Heart left ventricle (tissue), 16 donors: ENCODE data around the gene GLYR1. TPM values are rescaled to one million over a fixed set of nuclear protein-coding genes. Genes with fewer than 3 reads are reported as not detected.

Experiments used
- ATAC-seq, 4 donors: fragments of 200-7000 bp; cut with Tn5 transposase; one replicate each; pipeline ENCODE4 v1.9.1; 2020 to 2022; ENCODE audit warnings: moderate library complexity in 4 of 4, mild to moderate bottlenecking in 3 of 4, moderate number of reproducible peaks in 1 of 4
- DNase-seq, 5 donors: peaks; one replicate each; pipeline ENCODE4 v3.0.0-alpha.2; 2020
- H3K27ac ChIP-seq, 12 donors: fragments of 200-600 bp; sonication (generic) in 4 of 12; one replicate each; pipeline versions ENCODE4 v1.5.0 to v1.8.0; 2016 to 2022; ENCODE audit warnings: mild to moderate bottlenecking in 2 of 12
- H3K27me3 ChIP-seq, 9 donors: fragments of 200-600 bp; sonication (generic) in 2 of 9; one replicate each; pipeline versions ENCODE4 v1.5.1 to v1.8.0; 2016 to 2022; ENCODE audit warnings: mild to moderate bottlenecking in 3 of 9
- H3K36me3 ChIP-seq, 9 donors: fragments of 200-600 bp; sonication (generic) in 2 of 9; one replicate each; pipeline versions ENCODE4 v1.5.0 to v1.8.0; 2018 to 2022; ENCODE audit warnings: mild to moderate bottlenecking in 2 of 9
- H3K4me1 ChIP-seq, 12 donors: fragments of 200-600 bp; sonication (generic) in 4 of 12; one replicate each; pipeline versions ENCODE4 v1.5.0 to v1.8.0; 2016 to 2022; ENCODE audit warnings: mild to moderate bottlenecking in 3 of 12
- H3K4me3 ChIP-seq, 12 donors: fragments of 200-600 bp; sonication (generic) in 4 of 12; one replicate each; pipeline versions ENCODE4 v1.5.0 to v1.8.0; 2017 to 2022; ENCODE audit warnings: mild to moderate bottlenecking in 9 of 12, moderate library complexity in 4 of 12
- H3K9me3 ChIP-seq, 12 donors: fragments of 200-600 bp; sonication (generic) in 4 of 12; one replicate each; pipeline versions ENCODE4 v1.5.0 to v1.8.0; 2016 to 2022; ENCODE audit warnings: mild to moderate bottlenecking in 1 of 12
- POLR2A ChIP-seq, 2 donors: fragments of 450-650 bp; IDR thresholded peaks; one replicate each; pipeline ENCODE4 v1.6.1; 2017; ENCODE audit warnings: antibody characterized with exemption in 2 of 2, mild to moderate bottlenecking in 2 of 2, moderate library complexity in 2 of 2
- WGBS, 4 donors: extraction: QIAGEN DNeasy Blood & Tissue Kit in 2 of 4; methylation state at CpG; one replicate each; pipeline versions ENCODE4 v1.1.5 to v1.1.7; 2013 to 2018; 5-methylcytosine and 5-hydroxymethylcytosine counted together
- intact Hi-C, 10 donors: fragments of 100-400 bp; cut with DNase I; formaldehyde crosslinking; loops; one replicate each; pipeline versions ENCODE4 v1.11.1 to v1.14.2; 2022
- polyA plus RNA-seq, 2 donors: library from polyadenylated mRNA; stranded (reverse); fragments of 200-250 nt; gene quantifications; one replicate each; pipeline ENCODE4 v1.2.3, GENCODE V29; 2013
- total RNA-seq, 9 donors: library from RNA; depleted of rRNA in 2 of 9; stranded (reverse); fragments of >200 nt in 2 of 9; fragmentation: NEBNext Ultra II Directional in 3 of 9; extraction: Animal tissue kit (Norgen Biotek cat#: 25700) in 3 of 9; gene quantifications; one replicate each; pipeline versions ENCODE4 v1.1.0 to v1.2.4, GENCODE V29; 2016 to 2023
- TF ChIP-seq, protein P1 (sequence below), 12 donors: fragments of 200-600 bp; sonication (generic) in 4 of 12; IDR thresholded peaks; one replicate each; pipeline versions ENCODE4 v1.5.0 to v1.8.0; 2018 to 2022; ENCODE audit warnings: antibody characterized with exemption in 12 of 12, mild to moderate bottlenecking in 5 of 12
- donor health status: ischemic (EF 13 %, LVEDD 7.1; RV severe dilation, severe dysfunction).
- donor health status: healthy with polysubstance abuse.
- donor health status: DM: no; HTN: yes; CAD: no.
- donor health status: DM: no; HTN: no; CAD: no.
- donor health status: ischemic (EF 25% LVEDD 6.9; RV normal size, moderate dysfunction).
- donor health status: ischemic (EF 25% LVEDD 5.7; RV mildly dilated, moderate dysfunction).
- donor health status: healthy.
- donor health status: DM: yes; HTN: yes; CAD: no.
- donor health status: ischemic (EF 35%, LVEDD 5.7; RV mildly dilated, moderate dysfunction).
- donor health status: nonischemic (EF 11% LVEDD 7.7; RV severe dilation, severe dysfunction).
- donor health status: DM: yes; HTN: yes; CAD: no.
- donor health status: PGD.
- donor health status: ischemic (EF 29% LVEDD 5.4; RV normal size, mild dysfunction).
- donor health status: nonischemic (EF 23%, LVEDD 6.1; RV moderate dilation, normal function).

Gene GLYR1
- total and polyA plus RNA-seq, 11 donors = 51.3 to 96.6 (median 74.9) TPM

DNA sequence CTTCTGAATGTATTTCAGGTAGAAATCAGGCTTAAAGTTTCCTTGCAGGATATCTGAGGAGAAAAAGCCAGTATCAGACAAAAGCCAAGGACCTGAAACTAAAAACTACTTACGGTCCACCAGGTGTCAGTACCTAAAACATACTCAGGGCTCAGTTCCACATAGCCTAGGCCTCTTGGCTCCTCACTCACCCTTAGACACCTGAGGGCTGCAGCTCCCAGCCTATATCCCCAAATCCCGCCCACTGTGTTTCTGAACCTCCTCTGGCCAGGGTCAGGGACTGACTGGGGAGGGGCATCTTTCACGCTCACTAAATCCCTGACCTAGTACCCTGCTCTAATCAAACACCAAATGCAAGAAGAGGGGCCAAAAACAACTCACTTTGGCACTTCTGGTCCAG is 35.8 kb downstream of the GLYR1 start:
- WGBS, 4 donors = 94 to 96% (median 95%) methylated on average over 3 of the region's 3 CpGs
- Histone ChIP-seq H3K36me3 (peaks cover 0 to 100% (median 93%) of the 10 kb centered on the region in 9 donors), H3K27ac (peak overlapping the region in 3 of 12 donors; percentile 78 to 89 (median 86)), H3K4me1 (peaks cover 0 to 19% (median 2%) of the 10 kb centered on the region in 12 donors), H3K4me3 (no peak overlapping the region), H3K9me3 (no peaks in the 10 kb centered on the region), H3K27me3 (no peaks in the 10 kb centered on the region)
- intact Hi-C loops = loop anchor here in 1 of 10 donors (5.0 kb wide), 1 partner anchor 36 kb away; the partner anchor contains the start of genes GLYR1 and UBN1
- DNase-seq = no peak
- no peak for ATAC-seq
- TF ChIP-seq, protein P1, sequence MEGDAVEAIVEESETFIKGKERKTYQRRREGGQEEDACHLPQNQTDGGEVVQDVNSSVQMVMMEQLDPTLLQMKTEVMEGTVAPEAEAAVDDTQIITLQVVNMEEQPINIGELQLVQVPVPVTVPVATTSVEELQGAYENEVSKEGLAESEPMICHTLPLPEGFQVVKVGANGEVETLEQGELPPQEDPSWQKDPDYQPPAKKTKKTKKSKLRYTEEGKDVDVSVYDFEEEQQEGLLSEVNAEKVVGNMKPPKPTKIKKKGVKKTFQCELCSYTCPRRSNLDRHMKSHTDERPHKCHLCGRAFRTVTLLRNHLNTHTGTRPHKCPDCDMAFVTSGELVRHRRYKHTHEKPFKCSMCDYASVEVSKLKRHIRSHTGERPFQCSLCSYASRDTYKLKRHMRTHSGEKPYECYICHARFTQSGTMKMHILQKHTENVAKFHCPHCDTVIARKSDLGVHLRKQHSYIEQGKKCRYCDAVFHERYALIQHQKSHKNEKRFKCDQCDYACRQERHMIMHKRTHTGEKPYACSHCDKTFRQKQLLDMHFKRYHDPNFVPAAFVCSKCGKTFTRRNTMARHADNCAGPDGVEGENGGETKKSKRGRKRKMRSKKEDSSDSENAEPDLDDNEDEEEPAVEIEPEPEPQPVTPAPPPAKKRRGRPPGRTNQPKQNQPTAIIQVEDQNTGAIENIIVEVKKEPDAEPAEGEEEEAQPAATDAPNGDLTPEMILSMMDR (IDR thresholded peaks at IDR 0.05) = no peak
- TF ChIP-seq POLR2A (IDR thresholded peaks at IDR 0.05) = no peak

DNA sequence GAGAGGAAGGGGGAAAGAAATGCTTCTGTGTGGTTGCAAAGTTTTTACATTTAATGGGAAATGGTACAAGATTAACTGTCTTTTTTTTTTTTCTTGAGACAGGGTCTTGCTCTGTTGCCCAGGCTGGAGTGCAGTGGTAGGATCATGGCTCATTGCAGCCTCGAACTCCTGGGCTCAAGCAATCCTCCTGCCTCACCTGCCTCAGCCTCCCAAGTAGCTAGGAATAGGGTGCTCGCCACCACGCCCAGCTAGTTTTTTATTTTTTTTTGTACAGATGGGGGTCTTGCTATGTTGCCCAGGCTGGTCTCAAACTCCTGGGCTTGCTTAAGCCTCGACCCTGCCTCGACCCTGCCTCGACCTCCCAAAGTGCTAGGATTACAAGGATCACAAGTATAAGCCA is 40.8 kb downstream of the GLYR1 start:
- Histone ChIP-seq H3K9me3 (no peaks in the 10 kb centered on the region), H3K36me3 (peaks cover 0 to 72% (median 66%) of the 10 kb centered on the region in 9 donors), H3K27me3 (no peaks in the 10 kb centered on the region), H3K4me3 (no peak overlapping the region), H3K27ac (peak overlapping the region in 3 of 12 donors; percentile 41 to 84 (median 61)), H3K4me1 (peaks cover 0 to 33% (median 14%) of the 10 kb centered on the region in 12 donors)
- TF ChIP-seq POLR2A (IDR thresholded peaks at IDR 0.05) = no peak
- TF ChIP-seq, protein P1 (IDR thresholded peaks at IDR 0.05) = no peak
- 96 to 97% (median 97%) methylated on average over 6 of the region's 6 CpGs for WGBS, 4 donors
- ATAC-seq (no peak), DNase-seq (no peak)
- intact Hi-C loops = loop anchor here in 4 of 10 donors (5.0 to 10.0 kb wide), 2 partner anchors 41 to 149 kb away; partner anchors contain the start of genes SEC14L5 (in 3 of the 4), GLYR1 (in 1 of the 4) and UBN1 (in 1 of the 4)

DNA sequence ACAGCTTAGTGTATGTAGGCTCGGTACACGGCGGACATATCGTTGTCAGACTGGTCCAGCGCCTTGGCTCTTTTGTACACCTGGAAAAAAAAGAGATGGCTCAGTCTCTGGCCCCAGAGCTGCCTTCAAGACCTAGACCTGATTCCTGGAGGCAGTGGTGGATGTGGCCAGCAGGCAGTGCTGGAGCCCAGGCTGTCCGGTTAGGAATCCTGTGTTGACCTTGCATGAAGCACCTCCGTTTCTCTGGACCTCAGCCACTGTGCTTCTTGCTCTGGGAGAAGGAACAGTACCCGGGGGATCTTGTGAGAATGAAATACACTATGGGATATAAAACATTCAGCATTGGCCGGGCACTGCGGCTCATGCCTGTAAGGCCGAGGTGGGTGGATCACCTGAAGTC is 41.9 kb downstream of the GLYR1 start:
- Histone ChIP-seq H3K36me3 (peaks cover 0 to 62% (median 55%) of the 10 kb centered on the region in 9 donors), H3K9me3 (no peaks in the 10 kb centered on the region), H3K27me3 (no peaks in the 10 kb centered on the region), H3K4me3 (no peak overlapping the region), H3K27ac (peak overlapping the region in 11 of 12 donors; percentile 8 to 92 (median 61)), H3K4me1 (peaks cover 0 to 44% (median 22%) of the 10 kb centered on the region in 12 donors)
- TF ChIP-seq POLR2A (IDR thresholded peaks at IDR 0.05) = no peak
- TF ChIP-seq, protein P1 (IDR thresholded peaks at IDR 0.05) = peak in 9 of 12 donors; percentile 20 to 49 (median 35)
- peak; percentile 19 to 48 (median 29) for ATAC-seq
- intact Hi-C loops = loop anchor here in 4 of 10 donors (5.0 to 10.0 kb wide), 2 partner anchors 42 to 150 kb away; partner anchors contain the start of genes SEC14L5 (in 3 of the 4), GLYR1 (in 1 of the 4) and UBN1 (in 1 of the 4)
- DNase-seq = peak; percentile 47 to 81 (median 67)
- 52 to 61% (median 58%) methylated on average over 11 of the region's 11 CpGs for whole genome bisulfite sequencing, 4 donors

DNA sequence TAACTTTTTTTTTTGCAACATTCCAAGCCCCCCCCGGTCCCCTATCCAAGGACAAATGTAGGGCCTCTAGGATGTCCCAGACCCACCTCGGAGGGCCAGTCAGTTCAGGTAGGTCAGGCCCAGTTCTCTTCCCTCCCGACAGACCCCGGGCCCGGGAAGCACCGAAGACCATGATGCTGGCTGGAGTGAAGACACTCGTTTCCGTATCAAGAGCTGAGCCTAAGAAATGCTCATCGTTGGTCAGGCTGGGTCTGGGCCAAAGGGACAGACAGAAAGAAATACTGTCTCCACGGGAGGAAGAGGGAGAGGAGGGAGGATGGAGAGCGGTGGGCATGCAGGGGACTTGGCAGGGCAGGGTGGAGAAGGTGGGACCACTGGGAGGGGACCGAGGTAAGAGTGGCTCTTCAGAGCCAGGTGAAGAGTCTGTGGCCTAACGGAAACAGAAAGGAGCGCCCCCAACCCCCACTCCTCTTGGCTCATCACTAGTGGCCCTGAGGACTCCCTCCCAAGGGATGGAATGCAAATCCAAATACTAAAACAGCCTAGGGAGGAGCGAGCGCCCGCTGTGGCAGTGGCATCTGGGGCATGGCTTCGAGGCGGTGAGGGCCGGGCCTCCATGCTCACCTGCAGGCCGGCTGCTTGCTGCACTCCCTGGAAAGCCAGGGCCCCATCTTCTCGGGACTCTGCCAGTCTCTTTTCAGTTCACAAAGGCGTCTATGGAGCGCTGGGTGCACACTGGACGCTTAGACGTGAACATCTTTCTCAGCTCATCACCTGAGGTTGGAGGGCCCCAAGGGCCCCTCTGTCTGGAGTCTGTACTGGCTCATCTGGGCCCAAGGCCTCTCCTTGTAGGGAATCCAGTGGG is 43.0 kb downstream of the GLYR1 start:
- ATAC-seq (peak in 1 of 4 donors; percentile 0), DNase-seq (no peak)
- H3K9me3 ChIP-seq = no peaks in the 10 kb centered on the region
- peak overlapping the region in 9 of 12 donors; percentile 41 to 96 (median 63) for H3K27ac ChIP-seq
- no peak overlapping the region for H3K4me3 ChIP-seq
- TF ChIP-seq, protein P1 (IDR thresholded peaks at IDR 0.05) = no peak
- no peak for TF ChIP-seq POLR2A (IDR thresholded peaks at IDR 0.05)
- peaks cover 0 to 56% (median 49%) of the 10 kb centered on the region in 9 donors for H3K36me3 ChIP-seq
- intact Hi-C loops = loop anchor here in 7 of 10 donors (1.0 to 10.0 kb wide), 8 partner anchors 35 to 153 kb away; partner anchors contain the start of genes SEC14L5 (in 4 of the 7), GLYR1 (in 3 of the 7), UBN1 (in 3 of the 7) and ZNF500 (in 2 of the 7)
- 63 to 78% (median 70%) methylated on average over 26 of the region's 26 CpGs for WGBS, 4 donors
- no peaks in the 10 kb centered on the region for H3K27me3 ChIP-seq
- peaks cover 0 to 50% (median 25%) of the 10 kb centered on the region in 12 donors for H3K4me1 ChIP-seq
